ENCODE data around the gene CCDC120. TPM values are rescaled to one million over a fixed set of nuclear protein-coding genes. Genes with fewer than 3 reads are reported as not detected.

The CCDC120 gene
- polyA plus RNA-seq, 3 donors, result 0.11 to 0.89 TPM; not detected in 1

DNA sequence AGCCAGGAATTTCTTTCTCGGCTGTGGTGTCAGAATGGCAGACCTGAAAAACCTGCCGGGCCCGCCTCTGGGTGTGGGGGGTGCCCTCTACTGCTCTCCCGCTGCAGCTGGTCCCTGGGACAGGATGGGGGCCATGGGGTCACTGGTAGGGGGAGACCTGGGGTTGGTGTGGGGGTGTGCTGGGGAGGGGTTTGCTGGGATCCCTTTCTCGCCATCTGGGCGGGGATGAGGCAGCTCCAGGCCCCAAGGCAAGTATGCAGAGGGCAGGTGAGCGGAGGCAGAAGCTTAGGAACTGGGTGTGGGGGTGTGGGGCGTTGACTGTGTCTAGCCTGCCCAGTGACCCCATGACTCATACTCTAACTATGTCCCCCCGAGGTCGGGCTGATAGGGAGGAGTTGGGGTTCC lies 884 bp downstream of the CCDC120 start:
- no peak overlapping the region for H3K27ac ChIP-seq (ENCODE audit: low read depth in 1 of 2, low read length in 2 of 2)
- H4K20me1 ChIP-seq (ENCODE audit: insufficient read depth, low read length), result no peaks in the 10 kb centered on the region
- no peak overlapping the region for H3K9ac ChIP-seq (ENCODE audit: insufficient read depth, low read length, poor library complexity, severe bottlenecking)
- Mint-ChIP-seq H3K4me1 (peaks cover 4% of the 10 kb centered on the region), H3K4me3 (no peak overlapping the region), H3K27ac (no peak overlapping the region), H3K27me3 (ENCODE audit: low read depth in 3 of 3) (peaks cover 0 to 2% (median 0%) of the 10 kb centered on the region in 3 donors), H3K9me3 (peaks cover 0 to 4% (median 0%) of the 10 kb centered on the region in 7 donors), H3K36me3 (no peaks in the 10 kb centered on the region)
- WGBS (ENCODE audit: insufficient coverage), result no CpG with 5 or more reads among the region's 10 CpGs
- no peaks in the 10 kb centered on the region for H3K27me3 ChIP-seq (ENCODE audit: control insufficient read depth in 2 of 2, insufficient read depth in 2 of 2, low read length in 2 of 2)
- H2AFZ ChIP-seq (ENCODE audit: insufficient read depth, low read depth, low read length, poor library complexity, severe bottlenecking), result no peak overlapping the region
- H3K4me1 ChIP-seq (ENCODE audit: control insufficient read depth in 1 of 2, insufficient read depth in 2 of 2, low read length in 2 of 2), result peaks cover 0 to 5% of the 10 kb centered on the region in 2 donors
- TF ChIP-seq, protein P1, sequence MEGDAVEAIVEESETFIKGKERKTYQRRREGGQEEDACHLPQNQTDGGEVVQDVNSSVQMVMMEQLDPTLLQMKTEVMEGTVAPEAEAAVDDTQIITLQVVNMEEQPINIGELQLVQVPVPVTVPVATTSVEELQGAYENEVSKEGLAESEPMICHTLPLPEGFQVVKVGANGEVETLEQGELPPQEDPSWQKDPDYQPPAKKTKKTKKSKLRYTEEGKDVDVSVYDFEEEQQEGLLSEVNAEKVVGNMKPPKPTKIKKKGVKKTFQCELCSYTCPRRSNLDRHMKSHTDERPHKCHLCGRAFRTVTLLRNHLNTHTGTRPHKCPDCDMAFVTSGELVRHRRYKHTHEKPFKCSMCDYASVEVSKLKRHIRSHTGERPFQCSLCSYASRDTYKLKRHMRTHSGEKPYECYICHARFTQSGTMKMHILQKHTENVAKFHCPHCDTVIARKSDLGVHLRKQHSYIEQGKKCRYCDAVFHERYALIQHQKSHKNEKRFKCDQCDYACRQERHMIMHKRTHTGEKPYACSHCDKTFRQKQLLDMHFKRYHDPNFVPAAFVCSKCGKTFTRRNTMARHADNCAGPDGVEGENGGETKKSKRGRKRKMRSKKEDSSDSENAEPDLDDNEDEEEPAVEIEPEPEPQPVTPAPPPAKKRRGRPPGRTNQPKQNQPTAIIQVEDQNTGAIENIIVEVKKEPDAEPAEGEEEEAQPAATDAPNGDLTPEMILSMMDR (IDR thresholded peaks at IDR 0.05), result no peak
- no peak overlapping the region for H3K4me3 ChIP-seq (replicated peaks in 1 of 3; ENCODE audit: low read depth in 2 of 3, low read length in 3 of 3)
- H3K36me3 ChIP-seq (replicated peaks in 1 of 2; ENCODE audit: control insufficient read depth in 1 of 2, insufficient read depth in 2 of 2, low read length in 2 of 2), result no peaks in the 10 kb centered on the region
- H3K4me2 ChIP-seq (replicated peaks; ENCODE audit: extremely low read depth, low read length, poor library complexity, severe bottlenecking), result no peak overlapping the region
- H3K79me2 ChIP-seq (ENCODE audit: insufficient read depth, low read length), result no peaks in the 10 kb centered on the region
- intact Hi-C loops (cut with micrococcal nuclease), result no loop called here
- DNase-seq, result no peak
- H3K9me3 ChIP-seq (replicated peaks in 1 of 2; ENCODE audit: control insufficient read depth in 1 of 2, insufficient read depth in 1 of 2, low read length in 2 of 2), result no peaks in the 10 kb centered on the region

DNA sequence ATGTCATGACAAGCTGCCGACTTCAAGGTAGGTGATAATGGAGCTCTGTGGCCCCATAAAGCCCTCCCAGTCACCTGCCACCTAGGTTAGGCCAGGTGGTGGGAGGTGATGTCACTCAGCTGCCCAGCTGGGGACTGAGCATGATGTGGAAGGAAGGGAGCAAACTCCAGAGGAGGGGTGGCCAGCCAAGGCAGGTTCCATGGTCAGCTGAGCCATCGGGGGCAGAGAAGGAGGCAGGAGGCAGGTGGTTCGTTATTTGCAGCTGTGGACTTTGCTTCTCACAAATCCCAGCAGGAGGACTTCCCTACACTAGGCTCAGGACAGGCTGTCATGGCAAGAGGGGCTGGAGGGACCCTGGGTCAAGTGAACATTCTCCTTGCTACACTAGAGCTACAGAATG lies 2.1 kb downstream of the CCDC120 start:
- Histone ChIP-seq H3K27me3 (ENCODE audit: control insufficient read depth in 2 of 2, insufficient read depth in 2 of 2, low read length in 2 of 2) (no peaks in the 10 kb centered on the region), H3K9me3 (replicated peaks in 1 of 2; ENCODE audit: control insufficient read depth in 1 of 2, insufficient read depth in 1 of 2, low read length in 2 of 2) (no peaks in the 10 kb centered on the region), H3K27ac (ENCODE audit: low read depth in 1 of 2, low read length in 2 of 2) (no peak overlapping the region), H2AFZ (ENCODE audit: insufficient read depth, low read depth, low read length, poor library complexity, severe bottlenecking) (no peak overlapping the region), H3K9ac (ENCODE audit: insufficient read depth, low read length, poor library complexity, severe bottlenecking) (no peak overlapping the region), H3K4me1 (ENCODE audit: control insufficient read depth in 1 of 2, insufficient read depth in 2 of 2, low read length in 2 of 2) (peaks cover 0 to 5% of the 10 kb centered on the region in 2 donors), H3K4me3 (replicated peaks in 1 of 3; ENCODE audit: low read depth in 2 of 3, low read length in 3 of 3) (no peak overlapping the region), H3K36me3 (replicated peaks in 1 of 2; ENCODE audit: control insufficient read depth in 1 of 2, insufficient read depth in 2 of 2, low read length in 2 of 2) (no peaks in the 10 kb centered on the region), H3K79me2 (ENCODE audit: insufficient read depth, low read length) (no peaks in the 10 kb centered on the region), H3K4me2 (replicated peaks; ENCODE audit: extremely low read depth, low read length, poor library complexity, severe bottlenecking) (no peak overlapping the region), H4K20me1 (ENCODE audit: insufficient read depth, low read length) (no peaks in the 10 kb centered on the region)
- no peak overlapping the region for H3K4me3 Mint-ChIP-seq
- H3K4me1 Mint-ChIP-seq, result no peaks in the 10 kb centered on the region
- no peaks in the 10 kb centered on the region for H3K36me3 Mint-ChIP-seq
- H3K9me3 Mint-ChIP-seq, result peaks cover 0 to 3% (median 0%) of the 10 kb centered on the region in 7 donors
- H3K27ac Mint-ChIP-seq, result peak overlapping the region in 1 of 7 donors; percentile 84
- DNase-seq, result no peak
- TF ChIP-seq, protein P1 (IDR thresholded peaks at IDR 0.05), result no peak
- WGBS (ENCODE audit: insufficient coverage), result no CpG with 5 or more reads among the region's 3 CpGs
- intact Hi-C loops (cut with micrococcal nuclease), result no loop called here
- H3K27me3 Mint-ChIP-seq (ENCODE audit: low read depth in 3 of 3), result peaks cover 0 to 2% (median 0%) of the 10 kb centered on the region in 3 donors

All from CD14-positive monocyte (primary cell).